NOMO-1 (cell line): ENCODE results near the gene UTP15.

Experiments used
- DNase-seq, 2 experiments: peaks; one replicate each; lab custom pipeline; 2025; ENCODE audit not compliant: unreplicated experiment in 2 of 2; lab: John Stamatoyannopoulos, UW

Gene UTP15

DNA sequence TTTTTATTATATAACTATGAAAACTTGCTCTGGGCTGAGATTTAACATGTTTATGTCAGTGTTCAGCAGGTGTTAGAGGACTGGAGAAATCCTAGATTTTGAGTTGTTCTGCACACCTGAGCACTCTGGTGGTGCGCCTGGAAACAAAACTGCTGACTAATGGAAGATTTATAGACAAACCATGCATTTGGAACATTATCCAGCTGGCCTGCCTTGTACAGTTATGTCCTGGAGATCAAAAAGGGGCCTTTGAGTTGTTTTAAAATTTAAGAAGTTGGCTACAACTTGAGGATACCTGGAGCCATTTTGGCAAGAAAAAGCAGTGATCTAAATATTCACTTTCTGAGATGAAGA, 54.8 kb downstream of the UTP15 start:
- no peak for DNase-seq

DNA sequence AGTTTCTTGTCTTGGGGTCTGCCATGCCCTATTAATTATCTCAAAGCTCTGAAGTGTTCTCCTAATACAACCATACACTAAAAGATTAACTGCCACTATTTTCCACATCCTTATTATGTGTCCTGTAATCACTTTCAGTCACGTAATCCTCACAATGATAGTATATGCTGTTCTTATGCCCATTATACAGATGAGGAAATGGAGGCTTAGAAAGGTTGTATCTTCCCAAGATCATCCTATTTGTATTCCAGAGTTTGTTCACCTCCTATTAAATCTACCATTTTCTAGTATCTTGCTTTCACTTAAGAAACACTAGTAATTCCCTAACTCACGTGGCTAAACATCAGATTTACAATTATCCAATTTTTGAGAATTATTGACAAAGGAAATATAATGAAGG, 57.5 kb downstream of the UTP15 start:
- no peak for DNase-seq

DNA sequence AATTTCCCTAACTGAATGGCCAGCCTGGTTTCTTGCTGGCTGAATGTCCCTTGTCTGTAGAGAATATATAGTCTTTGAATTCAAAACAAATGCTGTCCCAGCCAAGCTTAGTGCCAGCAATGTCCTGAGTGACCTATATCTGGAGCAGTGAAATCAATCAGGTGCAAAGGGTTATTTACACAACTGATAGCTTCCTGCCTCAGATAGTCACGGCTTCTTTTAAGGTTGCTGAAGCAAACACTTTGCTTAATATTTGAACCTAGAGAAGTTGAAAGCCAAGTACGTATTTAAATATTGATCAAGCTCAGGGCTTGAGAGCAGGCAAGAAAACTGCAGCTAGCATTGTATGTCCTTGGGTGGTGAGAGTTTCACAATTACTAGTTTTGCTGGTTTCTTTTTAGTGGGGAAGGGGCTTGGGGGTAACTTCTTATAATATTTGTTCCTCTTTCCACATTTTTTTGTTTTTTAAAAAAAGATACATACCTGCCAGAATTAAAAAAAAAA, 58.4 kb downstream of the UTP15 start:
- no peak for DNase-seq

DNA sequence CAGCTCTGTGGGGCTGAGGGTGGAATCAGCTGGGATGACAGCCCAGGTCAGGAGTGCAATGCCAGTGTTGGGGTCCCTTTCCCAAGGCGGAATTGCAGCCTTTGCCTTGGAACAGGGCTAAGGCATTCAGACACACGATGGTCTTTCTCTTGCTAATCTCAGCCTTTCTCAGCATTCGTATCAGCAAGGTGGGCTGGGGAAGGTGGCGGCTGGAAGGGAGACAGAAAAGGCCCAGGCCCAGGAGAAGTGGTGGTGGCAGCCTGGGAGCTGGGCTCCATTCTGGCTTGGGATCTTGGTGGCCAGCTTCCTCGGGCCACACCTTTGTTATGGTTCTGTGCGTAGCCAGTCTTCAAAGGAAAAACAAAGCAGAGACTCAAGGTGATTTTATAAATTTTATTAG, 59.3 kb downstream of the UTP15 start:
- no peak for DNase-seq

DNA sequence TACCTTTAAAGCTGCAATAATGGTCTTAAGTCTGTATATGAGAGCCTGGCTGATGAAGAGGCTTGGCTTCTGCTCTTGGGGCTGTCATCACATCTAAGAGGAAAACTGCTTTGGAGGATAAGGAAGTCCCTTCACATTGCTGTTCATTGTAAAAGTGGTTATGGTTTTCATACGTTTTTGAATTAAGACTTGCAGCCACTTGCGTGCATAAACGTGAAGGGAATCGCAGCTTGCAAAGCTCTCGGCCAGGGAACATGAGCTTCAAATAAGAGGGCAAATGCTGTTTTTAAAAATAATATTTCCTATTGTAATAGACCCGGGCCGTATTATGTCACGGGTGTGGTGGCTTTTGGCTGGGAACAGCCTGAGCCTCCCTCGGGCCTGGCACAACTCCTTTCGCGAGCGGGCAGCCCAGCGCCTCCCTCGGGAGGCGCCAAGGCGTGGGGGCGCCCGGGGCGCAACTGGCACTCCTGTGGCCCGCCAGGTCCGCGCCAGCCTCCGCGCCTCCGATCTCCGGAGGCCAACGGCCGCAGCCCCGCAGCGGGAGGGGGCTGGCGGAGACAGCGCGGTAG, 59.9 kb downstream of the UTP15 start:
- peak in 1 of 2 experiments; percentile 10 for DNase-seq

DNA sequence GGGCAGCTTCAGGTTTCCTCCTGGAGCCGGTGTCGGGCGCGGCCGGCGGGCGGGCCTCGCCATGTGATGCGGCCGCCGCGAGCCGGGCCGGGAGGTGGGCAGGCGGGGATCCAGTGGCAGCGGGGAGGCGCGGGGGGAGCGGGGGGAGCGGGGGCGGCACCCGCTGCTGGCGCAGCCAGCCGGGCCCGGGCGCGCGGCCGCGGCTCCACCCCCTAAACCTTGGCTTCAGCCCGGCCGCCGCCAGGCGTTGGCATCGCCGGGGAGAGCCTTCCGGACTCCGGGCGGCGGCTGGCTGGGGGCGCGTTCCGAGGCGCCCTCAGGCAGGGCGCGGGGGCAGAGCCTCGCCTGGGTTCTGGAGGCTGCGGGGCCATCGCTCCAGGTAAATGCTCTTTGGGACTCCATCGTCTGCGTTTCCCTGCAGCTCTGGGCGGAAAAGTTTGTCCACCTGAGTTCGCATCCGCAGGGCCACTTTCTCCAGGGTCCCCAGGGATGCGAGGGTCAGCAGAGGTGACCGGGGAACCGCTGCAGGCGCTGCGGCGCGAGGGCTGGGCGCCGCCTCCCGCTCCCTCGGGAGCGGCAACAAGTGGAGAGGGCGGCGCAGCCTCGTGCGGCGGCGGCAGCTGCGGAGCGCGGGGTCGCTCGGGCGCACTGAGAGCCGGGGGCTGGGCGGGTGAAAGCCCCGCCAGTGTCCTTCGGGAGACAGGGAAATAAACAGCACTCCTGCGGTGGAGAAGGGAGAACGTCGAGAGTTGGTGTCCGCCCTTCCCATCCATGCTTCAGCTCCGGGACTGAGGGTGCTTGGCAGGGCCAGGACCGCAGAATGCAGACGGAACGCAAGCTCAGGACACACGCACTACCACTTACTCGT, 60.6 kb downstream of the UTP15 start, which contains the start of gene ARHGEF28:
Gene ARHGEF28, plus strand, starts transcription at position 253 of the 868 bp plus-strand sequence. CDS start 58,656 bp downstream, outside the sequence.
- peak; percentile 51 to 60 for DNase-seq

DNA sequence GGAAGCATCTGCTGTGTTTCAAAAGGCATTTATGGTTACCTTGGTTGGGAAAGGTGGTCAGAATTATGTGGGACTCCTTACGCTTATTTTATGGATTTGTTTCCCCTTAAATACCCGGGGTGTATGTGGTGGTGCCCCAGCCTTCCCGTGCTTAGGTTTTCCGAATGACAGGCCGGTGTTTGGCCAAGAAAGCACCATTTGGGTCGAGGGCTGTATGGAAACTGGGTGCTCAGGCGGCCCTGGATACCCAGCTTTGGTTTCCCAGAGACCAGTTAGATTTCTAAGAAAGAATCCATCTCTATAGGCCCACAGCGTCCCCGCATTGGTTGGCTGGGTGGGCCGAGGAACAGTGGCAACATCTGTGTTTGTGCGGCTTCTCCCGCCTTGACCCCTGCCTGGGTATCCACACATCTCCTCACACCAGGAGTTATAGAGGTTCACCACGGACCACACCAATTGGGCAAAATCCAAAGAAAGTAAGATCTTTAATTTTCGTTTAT, 61.3 kb downstream of the UTP15 start:
- no peak for DNase-seq

DNA sequence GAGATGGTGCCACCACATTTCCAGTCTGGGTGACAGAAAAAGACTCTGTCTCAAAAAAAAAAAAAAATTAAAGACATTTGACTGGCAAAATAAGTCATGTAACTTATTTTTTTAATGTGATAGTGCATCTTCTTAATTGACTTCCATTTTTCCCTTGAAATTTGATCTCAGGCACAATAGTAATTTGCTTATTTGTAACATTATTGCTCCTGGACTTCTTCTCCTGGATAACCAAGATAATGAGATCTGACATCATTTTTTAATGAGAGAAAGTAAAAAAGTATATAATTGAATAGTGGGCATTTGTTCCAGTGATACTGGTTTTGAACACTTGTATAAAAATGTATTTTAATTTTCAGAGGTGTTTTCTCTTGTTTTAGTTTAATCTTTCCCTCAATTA, 63.9 kb downstream of the UTP15 start:
- DNase-seq: no peak

DNA sequence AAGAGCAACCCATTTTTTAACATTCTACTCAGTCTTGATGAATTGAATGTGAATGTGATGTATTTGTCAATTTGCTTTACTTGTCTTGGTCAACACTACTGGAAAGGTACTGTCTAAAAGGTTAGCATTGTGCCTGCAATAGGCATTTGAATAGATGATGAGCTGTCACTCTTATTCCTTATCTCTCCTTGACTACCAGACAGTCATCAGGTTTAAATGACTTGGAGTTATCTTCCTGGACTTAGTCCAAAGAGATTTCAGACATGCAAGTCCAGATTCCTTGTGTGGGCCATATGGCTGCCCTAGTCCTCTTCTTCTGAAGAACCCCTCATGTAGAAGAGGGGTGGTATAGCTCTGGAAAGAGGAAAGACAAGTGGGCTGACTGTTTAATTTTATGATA, 65.2 kb downstream of the UTP15 start:
- DNase-seq: no peak

DNA sequence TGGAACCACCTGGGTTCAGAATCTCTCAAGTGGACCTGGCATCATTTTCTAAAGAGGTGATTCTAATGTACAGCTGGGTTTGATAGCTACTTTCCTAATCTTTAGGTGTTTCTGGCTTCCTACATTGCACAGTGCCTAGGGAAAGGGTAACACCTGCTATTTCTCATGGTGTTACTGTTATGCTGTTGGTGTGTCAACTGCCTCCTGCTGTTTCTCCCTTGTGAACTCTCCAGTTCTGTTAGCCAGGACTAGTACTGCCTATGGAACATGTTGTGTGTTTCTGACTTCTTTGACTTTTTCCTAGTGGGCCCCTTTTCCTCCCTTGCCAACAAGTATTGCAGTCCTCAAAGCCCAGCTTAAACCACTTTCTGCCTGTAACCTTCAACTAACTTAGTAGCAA, 66.0 kb downstream of the UTP15 start:
- DNase-seq: no peak
